ENCODE data around the gene UGGT2.

DNA sequence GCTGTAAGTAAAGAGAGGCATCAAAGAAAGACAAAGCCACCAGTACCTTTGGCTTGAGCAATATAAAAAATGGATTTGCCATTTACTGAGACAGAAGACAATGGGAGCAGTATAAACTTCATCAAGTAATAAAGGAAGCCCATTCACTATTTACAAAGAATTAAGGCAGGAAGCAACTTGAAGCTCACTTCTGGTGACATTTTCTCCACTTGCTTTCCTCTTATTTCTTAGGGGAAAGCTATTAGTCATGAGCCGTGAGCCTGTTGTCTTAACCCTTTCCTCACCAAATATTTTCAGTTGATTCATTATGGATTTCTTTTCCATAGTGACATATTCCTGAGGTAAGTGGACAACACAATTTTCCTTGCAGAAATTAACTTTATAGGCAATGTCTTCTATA is 219.5 kb downstream of the UGGT2 start:
- TF ChIP-seq POLR2A (IDR thresholded peaks at IDR 0.05) (no peak), CTCF (IDR thresholded peaks at IDR 0.05) (no peak), POLR2AphosphoS5 (IDR thresholded peaks at IDR 0.05; ENCODE audit: insufficient read depth in 1 of 2, low read depth in 1 of 2) (no peak)
